ENCODE data around the gene LRGUK. TPM values are rescaled to one million over a fixed set of nuclear protein-coding genes. Genes with fewer than 3 reads are reported as not detected.
A peak's percentile ranks its signal among the peaks of the same experiment; 100 is the strongest.

Gene LRGUK
- total RNA-seq, 1 experiment from 2014 or later: 1.5 TPM

DNA sequence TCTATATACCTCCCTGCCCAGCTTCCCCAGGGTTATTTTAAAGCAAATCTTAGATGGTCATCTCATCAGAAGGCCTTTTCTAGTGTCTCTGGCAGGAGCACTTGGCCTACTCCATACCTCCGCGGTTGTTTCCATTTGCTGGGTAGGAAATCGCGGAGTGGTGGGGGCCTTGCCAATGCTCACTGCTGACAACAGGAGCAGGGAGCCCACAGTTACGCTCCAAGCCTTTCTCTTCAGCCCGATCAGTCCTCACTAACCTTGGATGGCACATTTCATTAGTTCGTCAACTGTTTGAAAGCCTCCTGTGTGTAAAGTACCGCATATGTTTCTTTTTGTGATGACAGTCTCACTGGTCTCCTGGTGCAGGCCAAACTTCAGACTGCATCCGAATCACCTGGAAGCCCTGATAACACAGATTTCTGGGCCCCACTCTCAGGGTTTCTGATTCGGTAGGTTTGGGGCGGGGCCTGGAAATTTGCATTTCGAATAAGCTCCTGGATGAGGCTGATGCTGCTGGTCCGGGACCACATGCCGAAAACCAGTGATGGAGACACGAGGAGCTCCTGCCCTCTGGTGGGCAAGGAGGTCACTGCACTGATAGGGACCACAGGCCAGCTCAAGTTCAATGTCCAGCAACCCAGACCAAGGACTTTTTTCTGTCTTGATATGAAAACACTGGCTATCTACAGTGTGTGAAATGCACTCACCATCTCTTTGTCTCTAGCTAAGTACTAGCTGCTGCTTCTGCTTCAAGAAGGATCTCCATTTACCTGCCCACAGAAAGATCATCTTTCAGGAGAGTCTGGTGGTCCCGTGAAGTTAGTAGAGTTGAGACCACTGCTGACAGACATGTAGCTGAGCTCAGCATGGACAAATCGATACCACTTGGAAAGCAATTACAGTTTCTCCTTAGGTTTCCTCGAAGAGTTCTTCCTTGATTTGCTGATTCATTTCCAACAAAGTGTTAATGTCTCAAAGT, 14.0 kb downstream of the LRGUK start:
- H3K79me2 ChIP-seq (ENCODE audit: insufficient read depth, low read length): no peaks in the 10 kb centered on the region
- H3K36me3 Mint-ChIP-seq (ENCODE audit: insufficient read depth in 1 of 3, low read depth in 3 of 3): peaks cover 0 to 11% (median 4%) of the 10 kb centered on the region in 3 experiments; a peak in 3 of 7 replicates
- no peaks in the 10 kb centered on the region for H3K23me2 ChIP-seq (ENCODE audit: insufficient read length, low read depth, low read length, poor library complexity, severe bottlenecking)
- H3K4me1 ChIP-seq (ENCODE audit: insufficient read depth, low read length): no peaks in the 10 kb centered on the region; the same call in 1 of the 2 replicates
- no peak overlapping the region for H3K27ac ChIP-seq (ENCODE audit: insufficient read length, low read depth, low read length)
- H3K9me3 ChIP-seq (ENCODE audit: control insufficient read depth, low read depth, low read length): no peaks in the 10 kb centered on the region
- TF ChIP-seq, protein P1, sequence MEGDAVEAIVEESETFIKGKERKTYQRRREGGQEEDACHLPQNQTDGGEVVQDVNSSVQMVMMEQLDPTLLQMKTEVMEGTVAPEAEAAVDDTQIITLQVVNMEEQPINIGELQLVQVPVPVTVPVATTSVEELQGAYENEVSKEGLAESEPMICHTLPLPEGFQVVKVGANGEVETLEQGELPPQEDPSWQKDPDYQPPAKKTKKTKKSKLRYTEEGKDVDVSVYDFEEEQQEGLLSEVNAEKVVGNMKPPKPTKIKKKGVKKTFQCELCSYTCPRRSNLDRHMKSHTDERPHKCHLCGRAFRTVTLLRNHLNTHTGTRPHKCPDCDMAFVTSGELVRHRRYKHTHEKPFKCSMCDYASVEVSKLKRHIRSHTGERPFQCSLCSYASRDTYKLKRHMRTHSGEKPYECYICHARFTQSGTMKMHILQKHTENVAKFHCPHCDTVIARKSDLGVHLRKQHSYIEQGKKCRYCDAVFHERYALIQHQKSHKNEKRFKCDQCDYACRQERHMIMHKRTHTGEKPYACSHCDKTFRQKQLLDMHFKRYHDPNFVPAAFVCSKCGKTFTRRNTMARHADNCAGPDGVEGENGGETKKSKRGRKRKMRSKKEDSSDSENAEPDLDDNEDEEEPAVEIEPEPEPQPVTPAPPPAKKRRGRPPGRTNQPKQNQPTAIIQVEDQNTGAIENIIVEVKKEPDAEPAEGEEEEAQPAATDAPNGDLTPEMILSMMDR (conservative IDR thresholded peaks at IDR 0.05): peak; percentile 96
- no peak overlapping the region for H2BK12ac ChIP-seq (ENCODE audit: insufficient read length, low read depth, low read length)
- DNase-seq: peak; percentile 88
- no peak overlapping the region for H2BK20ac ChIP-seq (ENCODE audit: low read depth, low read length, poor library complexity, severe bottlenecking)
- H4K91ac ChIP-seq (ENCODE audit: insufficient read length, low read depth, low read length): no peak overlapping the region
- no peak overlapping the region for H3T11ph ChIP-seq (ENCODE audit: low read length)
- no peaks in the 10 kb centered on the region for H3K27me3 Mint-ChIP-seq (ENCODE audit: low read depth)
- H3K9me3 Mint-ChIP-seq: no peaks in the 10 kb centered on the region
- H3K27ac Mint-ChIP-seq: peak overlapping the region; percentile 54 to 87 (median 72); a peak in 5 of 7 replicates
- H3K18ac ChIP-seq (ENCODE audit: insufficient read length, low read depth, low read length): no peak overlapping the region
- WGBS (ENCODE audit: extremely low coverage, insufficient read length, low lambda C conversion rate): no CpG with 5 or more reads among the region's 18 CpGs
- no peak overlapping the region for H2BK5ac ChIP-seq (ENCODE audit: insufficient read length, low read length)
- H2AFZ ChIP-seq (ENCODE audit: low read length): no peak overlapping the region
- peak overlapping the region in 1 of 2 experiments; percentile 56; a peak in 2 of 5 replicates for H3K4me3 Mint-ChIP-seq
- H3K27me3 ChIP-seq (ENCODE audit: insufficient read depth, low read length): no peaks in the 10 kb centered on the region
- no peak overlapping the region for H3K14ac ChIP-seq (ENCODE audit: insufficient read depth, low read length)
- H4K8ac ChIP-seq (replicated peaks; ENCODE audit: insufficient read length, low read depth, low read length): no peak overlapping the region
- peaks cover 29 to 40% of the 10 kb centered on the region in 2 experiments for H3K4me1 Mint-ChIP-seq
- no peak overlapping the region for H3K9ac ChIP-seq (ENCODE audit: extremely low read depth, insufficient read length, low read length)
- no peak overlapping the region for H3K23ac ChIP-seq (ENCODE audit: insufficient read length, low read depth, low read length)
- H2AK5ac ChIP-seq (ENCODE audit: insufficient read length, low read length): no peak overlapping the region
- H3K4ac ChIP-seq (ENCODE audit: low read depth, low read length): no peak overlapping the region
- H3K56ac ChIP-seq (ENCODE audit: insufficient read length, low read depth, low read length): no peak overlapping the region
- H2BK15ac ChIP-seq (ENCODE audit: low read depth, low read length): no peak overlapping the region
- no peak overlapping the region for H3K4me2 ChIP-seq (ENCODE audit: insufficient read depth, insufficient read length, low read length)
- no peaks in the 10 kb centered on the region for H4K20me1 ChIP-seq (ENCODE audit: control insufficient read depth, insufficient read depth, insufficient read length)
- H3K79me1 ChIP-seq (ENCODE audit: insufficient read depth, low read depth, low read length, poor library complexity, severe bottlenecking): no peaks in the 10 kb centered on the region
- no peak overlapping the region for H4K5ac ChIP-seq (ENCODE audit: insufficient read length, low read depth, low read length)
- H2BK120ac ChIP-seq (ENCODE audit: low read depth, low read length, poor library complexity, severe bottlenecking): no peak overlapping the region
